ENCODE measurements around the gene FAM72B. TPM values are rescaled to one million over a fixed set of nuclear protein-coding genes. Genes with fewer than 3 reads are reported as not detected.
A peak's percentile ranks its signal among the peaks of the same experiment; 100 is the strongest.
"Not testable (repeated sequence)": the region's sequence is repeated elsewhere in the genome, so short reads cannot be mapped to it uniquely, and the experiment has no call there.

Gene FAM72B
- total RNA-seq, 1 donor from 2014 or later: 2.2 TPM

GRCh38 chr1:121157609-121158008, 26.5 kb downstream of the FAM72B start:
- intact Hi-C loops (cut with micrococcal nuclease); ATAC-seq (ENCODE audit: low read depth); POLR2A ChIA-PET; H3K27ac Mint-ChIP-seq; CTCF ChIA-PET; H3K36me3 Mint-ChIP-seq (ENCODE audit: low read depth); H3K9me3 Mint-ChIP-seq; H3K4me1 Mint-ChIP-seq; H3K4me3 Mint-ChIP-seq; DNase-seq; H3K27me3 Mint-ChIP-seq: not testable (repeated sequence)

GRCh38 chr1:121156958-121157603, 27.1 kb downstream of the FAM72B start:
- H3K4me3 Mint-ChIP-seq; H3K27me3 Mint-ChIP-seq; ATAC-seq (ENCODE audit: low read depth); H3K4me1 Mint-ChIP-seq; intact Hi-C loops (cut with micrococcal nuclease); H3K36me3 Mint-ChIP-seq (ENCODE audit: low read depth); POLR2A ChIA-PET; H3K27ac Mint-ChIP-seq; DNase-seq; CTCF ChIA-PET; H3K9me3 Mint-ChIP-seq: not testable (repeated sequence)

- H3K27ac Mint-ChIP-seq; H3K36me3 Mint-ChIP-seq (ENCODE audit: low read depth); intact Hi-C loops (cut with micrococcal nuclease); POLR2A ChIA-PET; CTCF ChIA-PET; H3K27me3 Mint-ChIP-seq; DNase-seq; H3K4me3 Mint-ChIP-seq; ATAC-seq (ENCODE audit: low read depth); H3K4me1 Mint-ChIP-seq; H3K9me3 Mint-ChIP-seq: not testable (repeated sequence)
Measured at GRCh38 chr1:121155671-121156358, 28.3 kb downstream of the FAM72B start.

- CTCF ChIA-PET; intact Hi-C loops (cut with micrococcal nuclease); DNase-seq; ATAC-seq (ENCODE audit: low read depth); H3K27me3 Mint-ChIP-seq; H3K4me1 Mint-ChIP-seq; H3K27ac Mint-ChIP-seq; POLR2A ChIA-PET; H3K4me3 Mint-ChIP-seq; H3K36me3 Mint-ChIP-seq (ENCODE audit: low read depth); H3K9me3 Mint-ChIP-seq: not testable (repeated sequence)
Measured at GRCh38 chr1:121154811-121155210, 29.3 kb downstream of the FAM72B start.

DNA sequence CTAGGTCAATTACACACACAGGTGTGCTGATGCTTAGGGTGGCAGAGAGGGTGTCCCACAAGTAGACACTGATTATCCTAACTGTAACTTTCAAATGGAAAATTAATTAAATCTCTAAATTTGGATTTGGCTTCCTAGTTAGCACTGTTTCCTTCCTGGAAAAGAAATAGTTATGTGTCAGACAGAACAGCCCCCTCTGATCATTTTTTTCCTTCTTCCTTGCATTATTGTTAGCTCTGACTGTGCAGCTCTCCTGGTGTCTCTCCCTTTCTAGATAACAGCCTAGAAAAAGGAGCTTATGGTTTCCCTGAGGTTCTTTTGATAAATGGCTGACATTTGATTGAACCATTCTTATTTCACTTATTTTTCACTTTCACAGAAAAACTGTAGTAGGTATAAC, 31.4 kb downstream of the FAM72B start:
- H3K4me1 Mint-ChIP-seq; CTCF ChIA-PET; H3K27me3 Mint-ChIP-seq; intact Hi-C loops (cut with micrococcal nuclease); POLR2A ChIA-PET; DNase-seq; H3K4me3 Mint-ChIP-seq; H3K27ac Mint-ChIP-seq; H3K9me3 Mint-ChIP-seq; H3K36me3 Mint-ChIP-seq (ENCODE audit: low read depth); ATAC-seq (ENCODE audit: low read depth): not testable (repeated sequence)

DNA sequence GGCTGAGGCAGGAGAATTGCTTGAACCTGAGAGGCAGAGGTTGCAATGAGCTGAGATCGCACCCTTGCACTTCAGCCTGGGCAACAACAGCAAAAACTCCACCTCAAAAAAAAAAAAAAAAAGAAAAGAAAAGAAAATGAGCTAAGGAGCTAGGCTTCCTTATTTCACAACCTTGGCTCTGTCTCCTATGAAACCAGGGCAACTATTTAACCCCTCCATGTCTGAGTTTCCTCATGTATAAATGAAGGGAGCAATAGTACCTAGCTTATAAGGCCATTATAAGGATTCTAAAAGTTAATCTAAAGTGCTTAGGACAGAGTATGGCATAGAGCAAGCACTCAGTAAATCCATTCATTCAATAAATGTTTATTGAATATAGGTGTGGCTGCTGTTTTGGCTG, 32.8 kb downstream of the FAM72B start:
- H3K4me1 Mint-ChIP-seq; intact Hi-C loops (cut with micrococcal nuclease); POLR2A ChIA-PET; H3K36me3 Mint-ChIP-seq (ENCODE audit: low read depth); DNase-seq; H3K4me3 Mint-ChIP-seq; H3K27ac Mint-ChIP-seq; H3K27me3 Mint-ChIP-seq; ATAC-seq (ENCODE audit: low read depth); CTCF ChIA-PET; H3K9me3 Mint-ChIP-seq: not testable (repeated sequence)

DNA sequence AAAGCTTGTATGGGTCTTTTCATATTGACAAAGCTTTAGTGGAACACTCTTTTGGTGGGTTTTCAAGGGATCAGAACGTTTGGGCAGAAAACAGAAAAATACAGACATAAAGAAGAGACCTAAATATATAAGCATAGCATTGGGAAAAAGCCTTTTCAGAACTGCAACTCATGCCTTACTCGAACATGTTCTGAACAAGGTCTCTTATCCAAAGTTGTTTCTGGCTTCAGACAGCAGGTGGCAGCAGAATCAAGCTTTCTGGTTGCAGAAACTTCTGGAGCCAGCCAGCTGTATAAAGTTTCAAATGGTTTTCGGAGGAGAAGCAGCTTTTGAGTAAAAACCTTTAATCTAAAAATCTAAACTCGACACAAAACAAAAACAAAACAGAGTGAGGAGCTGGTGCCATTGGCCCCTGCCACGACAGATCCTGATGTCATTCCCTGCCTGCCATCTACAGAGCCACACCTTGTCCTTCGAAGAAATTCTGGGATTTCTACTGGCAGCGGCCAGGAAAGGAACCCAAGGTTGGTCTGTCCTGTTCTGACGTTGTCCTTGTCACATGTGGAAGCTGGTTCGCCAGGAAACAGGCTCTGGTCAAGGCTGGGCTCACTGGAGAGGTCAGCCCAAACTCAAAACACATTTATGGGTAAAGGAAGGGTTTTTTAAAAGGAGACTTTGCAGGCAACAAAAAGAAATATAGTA, 35.5 kb downstream of the FAM72B start:
- H3K36me3 Mint-ChIP-seq (ENCODE audit: low read depth); H3K27ac Mint-ChIP-seq; POLR2A ChIA-PET; CTCF ChIA-PET; H3K27me3 Mint-ChIP-seq; H3K9me3 Mint-ChIP-seq; H3K4me3 Mint-ChIP-seq; H3K4me1 Mint-ChIP-seq; DNase-seq; intact Hi-C loops (cut with micrococcal nuclease): not testable (repeated sequence)
- peak; percentile 61 for ATAC-seq (ENCODE audit: low read depth)

DNA sequence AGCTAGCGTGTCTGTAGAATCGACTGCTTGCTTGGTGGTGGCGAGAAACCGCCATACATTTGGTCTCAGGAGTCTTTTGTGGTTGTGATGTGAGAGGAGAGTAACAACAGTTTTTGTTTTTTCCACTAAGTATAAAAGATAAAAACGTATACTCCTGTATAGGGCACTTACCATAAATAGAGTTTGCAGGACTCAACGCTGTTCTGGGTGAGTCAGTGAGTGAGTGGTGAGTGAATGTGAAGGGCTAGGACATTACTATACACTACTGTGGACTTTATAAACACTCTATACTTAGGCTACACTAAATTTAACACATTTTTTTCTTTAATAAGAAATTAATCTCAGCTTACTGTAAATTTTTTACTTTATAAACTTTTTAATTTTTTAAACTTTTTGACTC, 43.7 kb downstream of the FAM72B start:
- H3K36me3 Mint-ChIP-seq (ENCODE audit: low read depth); H3K4me3 Mint-ChIP-seq; POLR2A ChIA-PET; H3K4me1 Mint-ChIP-seq; intact Hi-C loops (cut with micrococcal nuclease); DNase-seq; ATAC-seq (ENCODE audit: low read depth); H3K27ac Mint-ChIP-seq; H3K9me3 Mint-ChIP-seq; H3K27me3 Mint-ChIP-seq; CTCF ChIA-PET: not testable (repeated sequence)

- H3K4me1 Mint-ChIP-seq; intact Hi-C loops (cut with micrococcal nuclease); H3K9me3 Mint-ChIP-seq; H3K27ac Mint-ChIP-seq; DNase-seq; H3K27me3 Mint-ChIP-seq; H3K4me3 Mint-ChIP-seq; CTCF ChIA-PET; ATAC-seq (ENCODE audit: low read depth); POLR2A ChIA-PET; H3K36me3 Mint-ChIP-seq (ENCODE audit: low read depth): not testable (repeated sequence)
Measured at GRCh38 chr1:121131494-121131893, 52.6 kb downstream of the FAM72B start.

DNA sequence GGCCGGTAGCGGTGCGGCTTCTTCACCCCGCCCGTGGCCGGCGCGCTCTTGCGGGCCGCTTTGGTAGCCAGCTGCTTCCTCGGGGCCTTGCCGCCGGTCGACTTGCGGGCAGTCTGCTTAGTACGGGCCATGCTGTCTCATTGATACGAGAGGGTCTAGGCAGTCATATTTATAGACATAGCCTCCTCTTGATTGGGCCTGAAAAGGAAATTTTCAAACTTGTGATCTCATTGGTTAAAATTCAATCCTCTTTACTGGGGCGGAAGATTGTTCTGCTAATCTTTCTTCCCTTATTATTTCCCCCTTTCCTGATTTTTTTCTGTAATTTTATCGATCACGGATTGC, 65.7 kb downstream of the FAM72B start:
- H3K27ac Mint-ChIP-seq; CTCF ChIA-PET; H3K27me3 Mint-ChIP-seq; H3K4me1 Mint-ChIP-seq; H3K9me3 Mint-ChIP-seq; POLR2A ChIA-PET; H3K36me3 Mint-ChIP-seq (ENCODE audit: low read depth); intact Hi-C loops (cut with micrococcal nuclease); DNase-seq: not testable (repeated sequence)
- peak; percentile 53 for ATAC-seq (ENCODE audit: low read depth)
- H3K4me3 Mint-ChIP-seq: peak overlapping the region; percentile 75

Measured in activated B cell treated with CpG ODN at 0.5 μM for 24 hours (primary cell).